Measurements from ENCODE around the gene CACNB1. TPM values are rescaled to one million over a fixed set of nuclear protein-coding genes. Genes with fewer than 3 reads are reported as not detected.
A peak's percentile ranks its signal among the peaks of the same experiment; 100 is the strongest.

CACNB1 gene
- total RNA-seq, 1 donor: 7.8 TPM

- DNase-seq (ENCODE audit: low read depth): no peak
- no peak for TF ChIP-seq CTCF (IDR thresholded peaks at IDR 0.05; ENCODE audit: insufficient read depth, low read depth, low read length)
These were observed 3.6 kb upstream of the CACNB1 start for GRCh38 chr17:39200957-39201510.

GRCh38 chr17:39200070-39200879 lies 2.8 kb upstream of the CACNB1 start, which contains the start of gene RPL19:
Gene RPL19 (plus strand): TSS chr17:39200283. CDS start chr17:39200345, 62 bp downstream.
- TF ChIP-seq CTCF (IDR thresholded peaks at IDR 0.05; ENCODE audit: insufficient read depth, low read depth, low read length): no peak
- peak within 1 kb of the TSS; percentile 97 for H3K4me3 ChIP-seq (ENCODE audit: low read depth, low read length)
- peak; percentile 52 for DNase-seq (ENCODE audit: low read depth)

More at GRCh38 chr17:39200957-39201510, 3.6 kb upstream of the CACNB1 start:
- peak overlapping the region; percentile 97 for H3K4me3 ChIP-seq (ENCODE audit: low read depth, low read length)

- DNase-seq (ENCODE audit: low read depth): peak; percentile 97
- no peak for TF ChIP-seq CTCF (IDR thresholded peaks at IDR 0.05; ENCODE audit: insufficient read depth, low read depth, low read length)
- H3K4me3 ChIP-seq (ENCODE audit: low read depth, low read length): peak overlapping the region; percentile 97
These were observed 2.3 kb upstream of the CACNB1 start for GRCh38 chr17:39199820-39200069.

GRCh38 chr17:39198186-39198566 lies 707 bp upstream of the CACNB1 start:
- DNase-seq (ENCODE audit: low read depth): no peak
- TF ChIP-seq CTCF (IDR thresholded peaks at IDR 0.05; ENCODE audit: insufficient read depth, low read depth, low read length): no peak
- no peak overlapping the region for H3K4me3 ChIP-seq (ENCODE audit: low read depth, low read length)

GRCh38 chr17:39196808-39197291 lies 619 bp downstream of the CACNB1 start:
- TF ChIP-seq CTCF (IDR thresholded peaks at IDR 0.05; ENCODE audit: insufficient read depth, low read depth, low read length): no peak
- no peak for DNase-seq (ENCODE audit: low read depth)
- peak overlapping the region; percentile 82 for H3K4me3 ChIP-seq (ENCODE audit: low read depth, low read length)

GRCh38 chr17:39196241-39196807 lies 1.1 kb downstream of the CACNB1 start:
- no peak for TF ChIP-seq CTCF (IDR thresholded peaks at IDR 0.05; ENCODE audit: insufficient read depth, low read depth, low read length)
- peak overlapping the region; percentile 82 for H3K4me3 ChIP-seq (ENCODE audit: low read depth, low read length)
- no peak for DNase-seq (ENCODE audit: low read depth)
